HepG2 (cell line): Measurements from ENCODE around the gene RIOK3. TPM values are rescaled to one million over a fixed set of nuclear protein-coding genes. Genes with fewer than 3 reads are reported as not detected.

ENCODE experiments used
- EP300 ChIP-seq, 3 experiments: sonication (generic) in 1 of 3; formaldehyde crosslinking in 1 of 3; IDR thresholded peaks; 2 replicates each; pipeline versions ENCODE4 v1.5.1 to v1.6.1; 2011 to 2020; ENCODE audit warnings: low read depth in 2 of 3, low read length in 2 of 3, borderline replicate concordance in 1 of 3, improper control_type of control experiment in 1 of 3, mild to moderate bottlenecking in 1 of 3, missing genetic modification reagents in 1 of 3, moderate library complexity in 1 of 3
- IKZF1 ChIP-seq: fragments of 450-650 bp; IDR thresholded peaks from 2 replicates; pipeline ENCODE4 v1.7.1; 2016
- JUNB ChIP-seq: sonication (generic); formaldehyde crosslinking; IDR thresholded peaks from 2 replicates; pipeline ENCODE4 v1.8.0; 2022; ENCODE audit warnings: missing genetic modification reagents, mild to moderate bottlenecking, borderline replicate concordance
- MED8 ChIP-seq: sonication (generic); formaldehyde crosslinking; IDR thresholded peaks from 2 replicates; pipeline ENCODE4 v1.8.1; 2023; ENCODE audit warnings: mild to moderate bottlenecking, missing genetic modification reagents; ENCODE audit not compliant: insufficient replicate concordance
- NFYC ChIP-seq: IDR thresholded peaks from 2 replicates; pipeline ENCODE4 v1.6.1; 2016; ENCODE audit warnings: missing genetic modification reagents, missing compliant biosample characterization
- NKX3-1 ChIP-seq: sonication (generic); formaldehyde crosslinking; IDR thresholded peaks from 2 replicates; pipeline ENCODE4 v1.5.0; 2020; ENCODE audit warnings: missing genetic modification reagents
- PHF20 ChIP-seq: sonication (generic); formaldehyde crosslinking; IDR thresholded peaks from 2 replicates; pipeline ENCODE4 v1.5.0; 2020; ENCODE audit warnings: mild to moderate bottlenecking, missing genetic modification reagents
- PRMT3 ChIP-seq: sonication (generic); formaldehyde crosslinking; IDR thresholded peaks from 2 replicates; pipeline ENCODE4 v1.8.1; 2022; ENCODE audit warnings: low read depth, mild to moderate bottlenecking, moderate library complexity, missing genetic modification reagents, borderline replicate concordance
- SAFB2 ChIP-seq: sonication (generic); formaldehyde crosslinking; IDR thresholded peaks from 2 replicates; pipeline ENCODE4 v1.5.1; 2020; ENCODE audit warnings: missing genetic modification reagents, low read depth, mild to moderate bottlenecking, borderline replicate concordance
- ZBTB7A ChIP-seq: sonication (generic); formaldehyde crosslinking; IDR thresholded peaks from 2 replicates; pipeline ENCODE4 v1.8.0; 2022; ENCODE audit warnings: mild to moderate bottlenecking, missing genetic modification reagents
- ZNF225 ChIP-seq: sonication (generic); formaldehyde crosslinking; IDR thresholded peaks from 2 replicates; pipeline ENCODE4 v1.4.0; 2020; ENCODE audit warnings: mild to moderate bottlenecking, missing genetic modification reagents
- ZNF24 ChIP-seq: fragments of 450-650 bp; IDR thresholded peaks from 2 replicates; pipeline ENCODE4 v1.6.1; 2017; ENCODE audit warnings: antibody characterized with exemption, mild to moderate bottlenecking
- ZNF253 ChIP-seq: sonication (generic); formaldehyde crosslinking; IDR thresholded peaks from 2 replicates; pipeline ENCODE4 v1.8.0; 2022; ENCODE audit warnings: mild to moderate bottlenecking, missing genetic modification reagents, borderline replicate concordance
- ZNF563 ChIP-seq: sonication (generic); formaldehyde crosslinking; IDR thresholded peaks from 2 replicates; pipeline ENCODE4 v1.8.0; 2022; ENCODE audit warnings: mild to moderate bottlenecking, moderate library complexity, missing genetic modification reagents
- ZNF567 ChIP-seq: sonication (generic); formaldehyde crosslinking; IDR thresholded peaks from 2 replicates; pipeline ENCODE4 v1.8.1; 2023; ENCODE audit warnings: mild to moderate bottlenecking, missing genetic modification reagents, borderline replicate concordance
- ZNF572 ChIP-seq: sonication (generic); formaldehyde crosslinking; IDR thresholded peaks from 2 replicates; pipeline ENCODE4 v1.5.1; 2020; ENCODE audit warnings: mild to moderate bottlenecking, missing genetic modification reagents
- ZNF766 ChIP-seq: sonication (generic); formaldehyde crosslinking; IDR thresholded peaks from 2 replicates; pipeline ENCODE4 v1.5.0; 2020; ENCODE audit warnings: missing genetic modification reagents, borderline replicate concordance
- polyA plus RNA-seq, 8 experiments: library from polyadenylated mRNA; depleted of rRNA in 3 of 8; stranded (reverse) in 7 of 8; unstranded in 1 of 8; fragments of >200 nt; fragmentation: Illumina TruSeq in 4 of 8; extraction: Trizol in 4 of 8; gene quantifications; 2 replicates each; pipeline versions ENCODE4 v1.2.1 to v1.2.3, GENCODE V29; 2011 to 2016; ENCODE audit warnings: low read depth in 4 of 8, missing spikeins in 1 of 8, mixed read lengths in 1 of 8; ENCODE audit not compliant: insufficient read depth in 1 of 8
- total RNA-seq, 5 experiments: library from RNA; depleted of rRNA; stranded (reverse); fragments of >200 nt; fragmentation: Illumina TruSeq; extraction: Trizol; gene quantifications; 2 replicates each; pipeline ENCODE4 v1.2.3, GENCODE V29; 2016; ENCODE audit warnings: low read depth in 1 of 5
- TF ChIP-seq, protein P1 (sequence below): sonication (generic); formaldehyde crosslinking; IDR thresholded peaks from 2 replicates; pipeline ENCODE4 v1.4.0; 2020; ENCODE audit warnings: low read depth, mild to moderate bottlenecking, missing genetic modification reagents
- TF ChIP-seq, protein P2 (sequence below): sonication (generic); formaldehyde crosslinking; IDR thresholded peaks from 2 replicates; pipeline ENCODE4 v1.5.0; 2020; ENCODE audit warnings: mild to moderate bottlenecking, missing genetic modification reagents
- TF ChIP-seq, protein P3 (sequence below): sonication (generic); formaldehyde crosslinking; IDR thresholded peaks from 2 replicates; pipeline ENCODE4 v1.5.1; 2020; ENCODE audit warnings: mild to moderate bottlenecking, missing genetic modification reagents
- TF ChIP-seq, protein P4 (sequence below): sonication (generic); formaldehyde crosslinking; IDR thresholded peaks from 2 replicates; pipeline ENCODE4 v1.5.1; 2020; ENCODE audit warnings: mild to moderate bottlenecking, missing genetic modification reagents, moderate library complexity

Gene RIOK3
- total and polyA plus RNA-seq, 2 of the 13 experiments (the other 11 are each of a cell fraction or from before 2014, with no cell fraction given) = 26.7 to 36.0 TPM

DNA sequence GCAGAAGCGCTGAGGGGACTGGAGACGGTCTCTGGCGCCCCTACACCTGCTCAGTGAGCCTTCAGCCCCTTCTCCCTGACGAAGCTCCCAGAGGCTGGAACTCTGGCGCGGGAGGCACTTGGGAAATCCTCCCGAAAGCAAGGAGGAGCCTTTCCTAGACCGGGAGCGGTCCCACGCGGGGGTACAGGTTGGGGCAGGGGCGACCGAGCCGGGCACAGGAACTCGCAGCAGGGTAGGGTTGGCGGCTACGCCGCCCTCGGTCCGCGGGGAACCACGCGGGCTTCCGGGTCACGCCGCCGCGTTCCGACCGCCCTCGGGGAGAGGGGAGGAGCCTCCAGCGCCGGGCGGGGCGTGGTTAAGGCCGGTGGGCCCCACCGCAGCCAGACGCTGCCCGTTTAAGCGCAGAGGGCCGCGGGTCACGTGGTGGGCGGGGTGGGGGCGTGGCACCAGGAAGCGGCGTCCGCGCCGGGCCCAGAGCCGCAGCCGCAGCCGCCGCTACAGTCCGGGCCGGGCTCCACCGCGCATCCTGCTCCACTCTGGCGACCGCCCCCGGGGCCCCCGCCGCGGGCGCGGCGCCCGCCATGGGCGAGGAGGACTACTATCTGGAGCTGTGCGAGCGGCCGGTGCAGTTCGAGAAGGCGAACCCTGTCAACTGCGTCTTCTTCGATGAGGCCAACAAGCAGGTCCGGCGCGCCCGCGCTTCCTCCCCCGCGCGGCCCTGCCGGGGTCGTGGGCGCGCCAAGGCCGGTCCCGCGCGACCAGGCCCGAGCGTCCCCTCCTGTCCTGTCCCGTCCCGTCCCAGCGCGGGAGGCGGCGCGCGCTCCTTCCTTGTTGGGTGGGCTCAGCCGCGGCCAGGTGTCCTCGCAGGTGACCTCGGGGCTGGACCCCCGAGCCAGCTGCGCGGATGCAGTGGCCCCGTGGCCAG, 50.2 kb downstream of the RIOK3 start, which contains the start of gene RMC1 (continued):
- TF ChIP-seq SAFB2 (no peak), ZNF766 (CRISPR knock-in tag) (no peak), ZNF563 (peak; percentile 59; the same call in 1 of the 2 replicates), ZBTB7A (CRISPR knock-in tag) (no peak), NKX3-1 (CRISPR knock-in tag) (peak; percentile 61), MED8 (CRISPR knock-in tag) (peak; percentile 45), ZNF225 (CRISPR knock-in tag) (no peak), IKZF1 (no peak), ZNF572 (CRISPR knock-in tag) (peak; percentile 89; the same call in 1 of the 2 replicates), JUNB (CRISPR knock-in tag) (no peak), EP300 (IDR thresholded peaks at IDR 0.05; ENCODE audit: low read depth in 2 of 2, low read length in 2 of 2) (no peak), EP300 (CRISPR knock-in tag; IDR thresholded peaks at IDR 0.05; ENCODE audit: borderline replicate concordance) (no peak; the same call in 1 of the 2 replicates), PRMT3 (CRISPR knock-in tag) (no peak), ZNF24 (0 out of 2 replicates have a peak, but pooled peaks have one; percentile 22), ZNF567 (CRISPR knock-in tag) (0 out of 2 replicates have a peak, but pooled peaks have one; percentile 61), NFYC (no peak), PHF20 (peak; percentile 72; the same call in 1 of the 2 replicates), ZNF253 (no peak)
- TF ChIP-seq, protein P1, sequence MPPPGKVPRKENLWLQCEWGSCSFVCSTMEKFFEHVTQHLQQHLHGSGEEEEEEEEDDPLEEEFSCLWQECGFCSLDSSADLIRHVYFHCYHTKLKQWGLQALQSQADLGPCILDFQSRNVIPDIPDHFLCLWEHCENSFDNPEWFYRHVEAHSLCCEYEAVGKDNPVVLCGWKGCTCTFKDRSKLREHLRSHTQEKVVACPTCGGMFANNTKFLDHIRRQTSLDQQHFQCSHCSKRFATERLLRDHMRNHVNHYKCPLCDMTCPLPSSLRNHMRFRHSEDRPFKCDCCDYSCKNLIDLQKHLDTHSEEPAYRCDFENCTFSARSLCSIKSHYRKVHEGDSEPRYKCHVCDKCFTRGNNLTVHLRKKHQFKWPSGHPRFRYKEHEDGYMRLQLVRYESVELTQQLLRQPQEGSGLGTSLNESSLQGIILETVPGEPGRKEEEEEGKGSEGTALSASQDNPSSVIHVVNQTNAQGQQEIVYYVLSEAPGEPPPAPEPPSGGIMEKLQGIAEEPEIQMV (CRISPR knock-in tag) = peak; percentile 94
- TF ChIP-seq, protein P2, sequence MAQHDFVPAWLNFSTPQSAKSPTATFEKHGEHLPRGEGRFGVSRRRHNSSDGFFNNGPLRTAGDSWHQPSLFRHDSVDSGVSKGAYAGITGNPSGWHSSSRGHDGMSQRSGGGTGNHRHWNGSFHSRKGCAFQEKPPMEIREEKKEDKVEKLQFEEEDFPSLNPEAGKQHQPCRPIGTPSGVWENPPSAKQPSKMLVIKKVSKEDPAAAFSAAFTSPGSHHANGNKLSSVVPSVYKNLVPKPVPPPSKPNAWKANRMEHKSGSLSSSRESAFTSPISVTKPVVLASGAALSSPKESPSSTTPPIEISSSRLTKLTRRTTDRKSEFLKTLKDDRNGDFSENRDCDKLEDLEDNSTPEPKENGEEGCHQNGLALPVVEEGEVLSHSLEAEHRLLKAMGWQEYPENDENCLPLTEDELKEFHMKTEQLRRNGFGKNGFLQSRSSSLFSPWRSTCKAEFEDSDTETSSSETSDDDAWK (CRISPR knock-in tag) = no peak
- TF ChIP-seq, protein P3, sequence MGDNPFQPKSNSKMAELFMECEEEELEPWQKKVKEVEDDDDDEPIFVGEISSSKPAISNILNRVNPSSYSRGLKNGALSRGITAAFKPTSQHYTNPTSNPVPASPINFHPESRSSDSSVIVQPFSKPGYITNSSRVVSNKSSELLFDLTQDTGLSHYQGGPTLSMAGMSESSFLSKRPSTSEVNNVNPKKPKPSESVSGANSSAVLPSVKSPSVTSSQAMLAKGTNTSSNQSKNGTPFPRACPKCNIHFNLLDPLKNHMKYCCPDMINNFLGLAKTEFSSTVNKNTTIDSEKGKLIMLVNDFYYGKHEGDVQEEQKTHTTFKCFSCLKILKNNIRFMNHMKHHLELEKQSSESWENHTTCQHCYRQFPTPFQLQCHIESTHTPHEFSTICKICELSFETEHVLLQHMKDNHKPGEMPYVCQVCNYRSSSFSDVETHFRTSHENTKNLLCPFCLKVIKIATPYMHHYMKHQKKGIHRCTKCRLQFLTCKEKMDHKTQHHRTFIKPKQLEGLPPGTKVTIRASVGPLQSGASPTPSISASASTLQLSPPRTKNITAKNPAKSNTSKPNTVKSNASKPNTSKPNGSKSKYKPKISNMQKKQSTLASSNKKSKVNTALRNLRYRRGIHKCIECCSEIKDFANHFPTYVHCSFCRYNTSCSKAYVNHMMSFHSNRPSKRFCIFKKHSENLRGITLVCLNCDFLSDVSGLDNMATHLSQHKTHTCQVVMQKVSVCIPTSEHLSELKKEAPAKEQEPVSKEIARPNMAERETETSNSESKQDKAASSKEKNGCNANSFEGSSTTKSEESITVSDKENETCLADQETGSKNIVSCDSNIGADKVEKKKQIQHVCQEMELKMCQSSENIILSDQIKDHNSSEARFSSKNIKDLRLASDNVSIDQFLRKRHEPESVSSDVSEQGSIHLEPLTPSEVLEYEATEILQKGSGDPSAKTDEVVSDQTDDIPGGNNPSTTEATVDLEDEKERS (CRISPR knock-in tag) = no peak; the same call in 1 of the 2 replicates
- TF ChIP-seq, protein P4, sequence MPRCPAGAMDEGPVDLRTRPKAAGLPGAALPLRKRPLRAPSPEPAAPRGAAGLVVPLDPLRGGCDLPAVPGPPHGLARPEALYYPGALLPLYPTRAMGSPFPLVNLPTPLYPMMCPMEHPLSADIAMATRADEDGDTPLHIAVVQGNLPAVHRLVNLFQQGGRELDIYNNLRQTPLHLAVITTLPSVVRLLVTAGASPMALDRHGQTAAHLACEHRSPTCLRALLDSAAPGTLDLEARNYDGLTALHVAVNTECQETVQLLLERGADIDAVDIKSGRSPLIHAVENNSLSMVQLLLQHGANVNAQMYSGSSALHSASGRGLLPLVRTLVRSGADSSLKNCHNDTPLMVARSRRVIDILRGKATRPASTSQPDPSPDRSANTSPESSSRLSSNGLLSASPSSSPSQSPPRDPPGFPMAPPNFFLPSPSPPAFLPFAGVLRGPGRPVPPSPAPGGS (CRISPR knock-in tag) = no peak
